GM18511 (cell line): ENCODE results near the gene ANO7.

Source experiments
- ATAC-seq: cut with Tn5 transposase; IDR thresholded peaks from one replicate; pipeline ENCODE4 v1.9.1; 2021; ENCODE audit warnings: mild to moderate bottlenecking, moderate library complexity; ENCODE audit not compliant: unreplicated experiment

ANO7 gene

GRCh38 chr2:241156971-241157441, 31.5 kb upstream of the ANO7 start:
- ATAC-seq: no peak

DNA sequence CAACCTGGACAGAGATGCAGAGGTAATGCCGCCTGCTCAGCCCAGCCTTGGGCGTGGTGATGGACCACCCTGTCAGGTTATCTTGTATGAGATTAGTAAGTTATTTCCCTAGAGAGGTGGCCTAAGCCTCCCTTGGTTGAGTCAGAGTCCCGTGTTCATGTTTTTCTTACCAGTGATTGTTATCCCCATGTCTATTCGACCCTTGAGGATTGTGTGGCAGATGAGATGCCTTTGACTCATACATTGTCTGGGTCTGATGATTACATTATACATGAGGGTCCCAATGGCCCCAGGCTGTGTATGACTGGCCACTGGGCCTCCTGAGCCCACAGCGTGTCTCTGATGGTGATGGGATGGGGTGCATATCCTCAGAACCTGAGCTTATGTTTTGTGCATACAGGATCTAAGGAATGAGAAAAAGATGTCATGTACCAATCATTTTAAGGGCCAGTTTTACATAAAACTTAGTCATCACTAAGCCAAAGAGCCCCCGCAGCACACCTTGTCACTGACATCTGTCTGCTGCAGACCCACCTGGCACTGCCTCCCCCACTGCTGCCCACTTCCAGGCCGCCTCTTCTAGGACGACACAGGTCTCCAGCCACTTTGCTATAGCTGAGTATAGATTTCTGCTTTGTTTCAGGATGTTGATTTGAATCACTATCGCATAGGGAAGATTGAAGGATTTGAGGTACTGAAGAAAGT, 30.5 kb upstream of the ANO7 start:
- ATAC-seq: no peak

DNA sequence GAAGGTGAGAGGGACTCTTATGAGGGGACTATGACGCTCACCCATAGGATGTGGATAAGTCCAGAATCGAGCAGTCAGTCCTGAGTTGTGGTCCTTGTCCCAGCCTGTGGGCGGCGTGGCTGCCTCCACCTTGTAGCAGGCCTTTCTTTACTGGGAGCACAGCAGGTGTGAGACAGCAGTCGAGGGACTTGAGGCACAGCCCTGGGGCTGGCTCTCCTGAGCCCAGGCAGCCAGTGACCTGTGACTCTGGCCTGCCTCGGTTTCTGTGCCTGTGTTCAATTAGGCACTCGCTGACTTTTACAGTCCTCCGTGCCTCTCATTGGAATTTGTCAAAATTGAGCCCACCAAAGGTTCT, 30.0 kb upstream of the ANO7 start:
- ATAC-seq: no peak

- ATAC-seq: no peak
Measured at GRCh38 chr2:241159116-241159515, 29.4 kb upstream of the ANO7 start.

- no peak for ATAC-seq
Measured at GRCh38 chr2:241160318-241160717, 28.2 kb upstream of the ANO7 start.

DNA sequence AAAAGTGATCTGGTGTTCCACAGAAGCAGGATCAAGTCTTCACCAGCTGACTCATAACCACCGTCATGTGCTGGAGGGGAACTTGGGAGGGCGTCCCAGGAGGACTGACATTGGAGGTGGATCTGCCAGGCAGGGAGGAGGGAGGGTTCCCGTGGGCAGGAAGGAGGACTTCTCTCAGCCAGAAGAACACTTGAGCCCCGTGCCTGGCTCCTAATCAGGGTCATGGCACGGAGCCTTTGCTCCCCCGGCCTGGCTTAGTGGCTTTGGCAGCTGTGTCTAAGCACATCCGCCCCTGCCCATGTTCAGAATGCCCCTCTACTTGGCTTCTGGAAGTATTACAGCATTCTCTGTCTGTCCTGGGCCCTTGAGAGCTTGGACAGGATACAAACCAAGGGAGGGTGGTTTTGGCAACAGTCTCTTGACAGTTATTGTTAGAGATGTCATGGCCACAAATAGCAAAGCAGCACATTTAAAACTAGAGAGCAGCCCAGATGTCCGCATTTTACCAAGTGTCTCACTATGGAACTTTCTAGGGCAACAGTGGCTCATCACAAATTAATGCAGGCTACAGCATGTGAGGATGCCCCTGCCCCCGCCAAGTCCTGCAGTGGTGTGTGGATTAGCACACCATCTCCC, 26.7 kb upstream of the ANO7 start:
- ATAC-seq: no peak

- ATAC-seq: no peak
Measured at GRCh38 chr2:241163601-241164118, 24.8 kb upstream of the ANO7 start.

GRCh38 chr2:241168366-241168765, 20.1 kb upstream of the ANO7 start:
- no peak for ATAC-seq

DNA sequence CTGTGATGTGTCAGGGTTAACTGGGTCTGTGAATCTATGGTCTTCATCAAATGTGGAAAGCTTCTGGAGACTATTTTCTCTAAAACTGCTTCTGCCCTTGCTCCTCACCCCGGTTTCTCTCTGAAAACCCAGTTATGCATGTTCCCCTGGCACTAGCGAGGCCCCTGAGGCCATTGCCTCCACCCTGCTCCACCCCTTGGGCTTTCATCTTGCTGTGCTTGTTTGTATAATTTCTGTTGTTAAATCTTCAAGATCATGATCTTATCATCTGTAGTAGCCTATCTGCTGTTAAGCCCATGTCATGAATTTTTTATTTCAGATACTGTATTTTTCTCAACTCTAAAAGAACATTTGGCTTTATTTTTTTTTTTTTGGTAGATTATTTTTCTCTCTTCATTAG, 14.9 kb upstream of the ANO7 start:
- no peak for ATAC-seq

- ATAC-seq: no peak
Measured at GRCh38 chr2:241177526-241178334, 10.7 kb upstream of the ANO7 start.

- ATAC-seq: no peak
Measured at GRCh38 chr2:241178961-241179360, 9.5 kb upstream of the ANO7 start.

- ATAC-seq: no peak
Measured at GRCh38 chr2:241179899-241180298, 8.6 kb upstream of the ANO7 start.

GRCh38 chr2:241180495-241180894, 8.0 kb upstream of the ANO7 start:
- no peak for ATAC-seq

DNA sequence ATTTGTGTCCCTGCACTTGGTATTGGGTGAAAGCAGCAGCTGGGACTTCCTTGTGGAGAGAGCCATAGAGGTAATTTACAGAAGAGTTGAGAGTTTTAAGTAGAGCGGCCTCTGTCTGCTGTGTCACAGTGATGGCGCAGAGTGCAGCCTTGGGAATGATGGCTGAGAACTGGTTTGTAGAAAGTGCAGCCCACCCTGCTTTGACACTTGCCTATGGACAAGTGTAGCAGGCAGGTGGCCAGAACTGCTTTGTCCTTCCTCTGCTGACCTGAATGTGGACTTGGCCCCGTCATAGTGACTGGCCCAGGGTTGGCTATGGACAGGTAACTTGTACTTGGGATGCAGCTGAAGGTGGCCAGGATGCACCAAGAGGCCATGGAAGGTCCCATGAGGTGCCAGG, 6.4 kb upstream of the ANO7 start:
- ATAC-seq: no peak

GRCh38 chr2:241182531-241183133, 5.8 kb upstream of the ANO7 start:
- ATAC-seq: no peak

DNA sequence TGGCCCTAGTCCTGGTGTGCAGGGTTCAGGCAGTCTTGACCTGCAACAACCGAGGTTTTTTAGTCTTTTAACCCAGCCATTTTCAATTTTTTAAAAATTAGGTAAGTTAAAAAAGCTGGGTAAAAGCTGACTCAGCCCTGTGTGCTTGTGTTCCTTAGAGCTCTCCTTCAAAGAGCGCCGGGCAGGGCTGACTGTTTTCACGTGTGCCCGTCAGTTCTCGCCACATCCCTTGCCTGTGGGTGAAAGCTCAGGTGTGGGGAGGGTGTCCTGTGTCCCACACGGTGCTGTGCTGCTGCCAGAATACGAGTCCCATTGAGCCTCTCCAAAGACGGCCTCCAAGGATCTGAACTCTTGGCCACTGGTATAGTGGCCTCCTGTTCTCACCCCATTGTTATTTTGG, 5.3 kb upstream of the ANO7 start:
- ATAC-seq: no peak

GRCh38 chr2:241184901-241185300, 3.6 kb upstream of the ANO7 start:
- no peak for ATAC-seq

DNA sequence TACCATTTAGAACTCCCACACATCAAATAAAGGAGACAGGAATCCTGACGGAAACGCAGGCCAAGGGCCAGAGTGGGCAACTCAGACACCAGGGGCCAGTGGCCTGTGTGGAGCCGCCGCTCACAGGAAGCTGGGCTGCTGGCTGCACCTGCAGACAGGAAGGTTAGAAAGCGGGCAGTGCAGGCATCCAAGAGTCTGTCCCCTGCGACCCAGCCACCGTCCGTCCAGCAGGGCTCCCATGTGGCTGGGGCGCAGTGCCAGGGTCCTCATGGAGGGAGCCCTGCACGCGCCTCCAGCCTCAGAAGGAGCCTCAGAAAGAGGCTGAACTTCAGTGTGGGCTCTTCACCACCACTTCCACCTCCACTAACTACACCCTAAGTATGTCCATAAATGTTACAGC, 2.5 kb upstream of the ANO7 start:
- ATAC-seq: no peak

DNA sequence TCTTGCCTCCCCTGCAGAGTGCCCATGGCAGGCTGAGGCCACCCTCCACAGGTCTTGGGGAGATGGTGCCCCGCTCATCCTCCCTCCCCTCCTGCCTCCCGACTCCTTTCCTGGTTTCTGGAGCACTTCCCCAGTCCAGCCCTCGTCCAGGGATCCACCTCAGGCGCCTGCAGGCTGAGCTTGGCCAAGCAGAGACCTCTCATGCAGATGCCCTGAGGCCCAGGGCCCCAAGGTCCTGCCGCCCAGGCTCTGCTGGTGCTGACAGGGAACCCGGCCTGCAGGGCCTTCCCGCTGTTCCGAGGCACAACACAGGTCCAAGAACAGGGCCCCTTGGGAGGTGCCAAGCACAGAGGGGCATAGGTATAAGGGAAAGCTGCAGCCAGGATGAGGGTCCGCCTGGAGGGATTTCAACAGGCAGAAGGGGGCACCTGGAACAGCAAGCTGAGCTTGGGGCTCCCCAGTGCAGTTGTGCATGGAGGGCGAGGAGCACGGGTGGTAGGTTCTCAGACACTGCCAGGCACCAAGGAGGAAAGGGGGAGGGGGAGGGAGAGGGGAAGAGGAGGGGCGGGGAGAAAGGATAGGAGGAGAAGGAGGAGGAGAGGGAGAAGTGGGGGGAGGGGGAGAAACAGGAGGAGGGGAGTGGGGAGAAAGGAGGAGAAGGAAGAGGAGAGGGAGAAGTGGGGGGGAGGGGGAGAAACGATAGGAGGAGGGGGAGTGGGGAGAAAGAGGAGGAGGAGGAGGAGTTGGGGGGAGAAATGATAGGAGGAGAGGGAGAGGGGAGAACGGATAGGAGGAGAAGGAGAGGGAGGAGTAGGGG, 1.2 kb upstream of the ANO7 start:
- ATAC-seq: no peak

DNA sequence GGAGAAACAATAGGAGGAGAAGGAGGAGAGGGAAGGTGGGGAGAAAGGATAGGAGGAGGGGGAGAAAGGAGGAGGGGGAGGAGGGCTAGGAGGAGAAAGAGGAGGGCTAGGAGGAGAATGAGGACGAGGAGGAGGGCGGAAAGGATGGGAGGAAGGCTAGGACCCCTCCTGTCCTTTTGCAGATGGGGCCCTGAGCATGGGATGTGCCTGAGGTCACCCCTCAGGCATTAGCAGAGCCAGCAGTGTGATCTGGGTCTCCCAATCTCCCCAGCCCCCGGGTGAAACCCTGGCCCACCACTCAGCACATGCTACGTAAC, 601 bp upstream of the ANO7 start:
- no peak for ATAC-seq
